ENCODE data around the gene GGCX.

Gene GGCX

GRCh38 chr2:85523062-85523902, 38.0 kb downstream of the GGCX start:
- Histone ChIP-seq H3K36me3 (ENCODE audit: low read depth) (no peaks in the 10 kb centered on the region), H3K27me3 (ENCODE audit: insufficient read depth, poor library complexity, severe bottlenecking) (no peaks in the 10 kb centered on the region), H3K4me3 (ENCODE audit: severe bottlenecking) (no peak overlapping the region), H3K4me1 (ENCODE audit: insufficient read depth, poor library complexity, severe bottlenecking) (no peaks in the 10 kb centered on the region), H3K9me3 (ENCODE audit: severe bottlenecking) (no peaks in the 10 kb centered on the region), H3K27ac (ENCODE audit: poor library complexity, severe bottlenecking) (no peak overlapping the region)
- DNase-seq (ENCODE audit: low spot score), result no peak
- TF ChIP-seq CTCF (IDR thresholded peaks at IDR 0.05; ENCODE audit: poor library complexity, severe bottlenecking), result no peak
- ATAC-seq (ENCODE audit: low read depth), result no peak

GRCh38 chr2:85522090-85522647, 39.1 kb downstream of the GGCX start:
- Histone ChIP-seq H3K27me3 (ENCODE audit: insufficient read depth, poor library complexity, severe bottlenecking) (no peaks in the 10 kb centered on the region), H3K4me3 (ENCODE audit: severe bottlenecking) (no peak overlapping the region), H3K27ac (ENCODE audit: poor library complexity, severe bottlenecking) (no peak overlapping the region), H3K4me1 (ENCODE audit: insufficient read depth, poor library complexity, severe bottlenecking) (no peaks in the 10 kb centered on the region), H3K9me3 (ENCODE audit: severe bottlenecking) (no peaks in the 10 kb centered on the region), H3K36me3 (ENCODE audit: low read depth) (no peaks in the 10 kb centered on the region)
- ATAC-seq (ENCODE audit: low read depth) (no peak), DNase-seq (ENCODE audit: low spot score) (no peak)
- TF ChIP-seq CTCF (IDR thresholded peaks at IDR 0.05; ENCODE audit: poor library complexity, severe bottlenecking), result no peak

- ATAC-seq (ENCODE audit: low read depth) (peak; percentile 58; the same call in 1 of the 3 replicates), DNase-seq (ENCODE audit: low spot score) (no peak)
- TF ChIP-seq CTCF (IDR thresholded peaks at IDR 0.05; ENCODE audit: poor library complexity, severe bottlenecking), result no peak
- Histone ChIP-seq H3K4me1 (ENCODE audit: insufficient read depth, poor library complexity, severe bottlenecking) (peaks cover 5% of the 10 kb centered on the region), H3K36me3 (ENCODE audit: low read depth) (no peaks in the 10 kb centered on the region), H3K9me3 (ENCODE audit: severe bottlenecking) (no peaks in the 10 kb centered on the region), H3K27me3 (ENCODE audit: insufficient read depth, poor library complexity, severe bottlenecking) (no peaks in the 10 kb centered on the region), H3K27ac (ENCODE audit: poor library complexity, severe bottlenecking) (peak overlapping the region; percentile 6), H3K4me3 (ENCODE audit: severe bottlenecking) (no peak overlapping the region)
Observed at GRCh38 chr2:85516653-85517389, 44.5 kb downstream of the GGCX start.

GRCh38 chr2:85514323-85514722, 47.0 kb downstream of the GGCX start:
- Histone ChIP-seq H3K4me1 (ENCODE audit: insufficient read depth, poor library complexity, severe bottlenecking) (peaks cover 5% of the 10 kb centered on the region), H3K27me3 (ENCODE audit: insufficient read depth, poor library complexity, severe bottlenecking) (no peaks in the 10 kb centered on the region), H3K27ac (ENCODE audit: poor library complexity, severe bottlenecking) (no peak overlapping the region), H3K9me3 (ENCODE audit: severe bottlenecking) (no peaks in the 10 kb centered on the region), H3K4me3 (ENCODE audit: severe bottlenecking) (no peak overlapping the region), H3K36me3 (ENCODE audit: low read depth) (no peaks in the 10 kb centered on the region)
- no peak for ATAC-seq (ENCODE audit: low read depth)
- DNase-seq (ENCODE audit: low spot score), result no peak
- no peak for TF ChIP-seq CTCF (IDR thresholded peaks at IDR 0.05; ENCODE audit: poor library complexity, severe bottlenecking)

All from RWPE2 (cell line).